ENCODE data around the gene GLOD4.
A peak's percentile ranks its signal among the peaks of the same experiment; 100 is the strongest.
"Not testable (repeated sequence)": the region's sequence is repeated elsewhere in the genome, so short reads cannot be mapped to it uniquely, and the experiment has no call there.

The GLOD4 gene, protein sequence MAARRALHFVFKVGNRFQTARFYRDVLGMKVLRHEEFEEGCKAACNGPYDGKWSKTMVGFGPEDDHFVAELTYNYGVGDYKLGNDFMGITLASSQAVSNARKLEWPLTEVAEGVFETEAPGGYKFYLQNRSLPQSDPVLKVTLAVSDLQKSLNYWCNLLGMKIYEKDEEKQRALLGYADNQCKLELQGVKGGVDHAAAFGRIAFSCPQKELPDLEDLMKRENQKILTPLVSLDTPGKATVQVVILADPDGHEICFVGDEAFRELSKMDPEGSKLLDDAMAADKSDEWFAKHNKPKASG

GRCh38 chr17:781805-782731, at the start of gene GLOD4, which contains the start of gene MRM3:
Gene GLOD4 (minus strand): TSS chr17:782280. CDS start chr17:782255, 25 bp downstream.
Gene MRM3 (plus strand): TSS chr17:782353. CDS start chr17:782379, 26 bp downstream.
- Mint-ChIP-seq H3K4me1 (peaks cover 16 to 23% of the 10 kb centered on the region in 2 donors), H3K27ac (peak within 1 kb of the TSS; percentile 99), H3K36me3 (peaks cover 24 to 34% of the 10 kb centered on the region in 2 donors), H3K4me3 (peak within 1 kb of the TSS; percentile 99 to 100), H3K27me3 (no peaks in the 10 kb centered on the region), H3K9me3 (no peaks in the 10 kb centered on the region)
- ATAC-seq (replicated peaks) (peak; percentile 97 to 98), DNase-seq (peak; percentile 92)

DNA sequence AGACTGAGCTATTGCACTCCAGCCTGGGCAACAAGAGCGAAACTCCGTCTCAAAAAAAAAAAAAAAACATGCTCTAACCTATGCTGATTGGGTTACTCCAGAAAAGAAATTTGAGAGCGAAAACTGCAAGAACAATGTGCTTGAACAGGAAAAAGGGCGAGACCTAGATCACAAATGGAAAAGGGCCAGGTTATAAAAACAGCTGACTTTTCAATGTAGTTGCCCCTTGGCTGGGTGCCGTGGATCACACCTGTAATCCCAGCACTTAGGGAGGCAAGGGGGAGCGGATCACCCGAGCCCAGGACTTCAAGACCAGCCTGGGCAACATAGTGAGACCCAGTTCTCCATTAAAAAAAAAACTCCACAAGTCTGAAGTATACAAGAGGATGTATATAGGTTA, 48.9 kb upstream of the GLOD4 start:
- no peak for ATAC-seq (replicated peaks)

DNA sequence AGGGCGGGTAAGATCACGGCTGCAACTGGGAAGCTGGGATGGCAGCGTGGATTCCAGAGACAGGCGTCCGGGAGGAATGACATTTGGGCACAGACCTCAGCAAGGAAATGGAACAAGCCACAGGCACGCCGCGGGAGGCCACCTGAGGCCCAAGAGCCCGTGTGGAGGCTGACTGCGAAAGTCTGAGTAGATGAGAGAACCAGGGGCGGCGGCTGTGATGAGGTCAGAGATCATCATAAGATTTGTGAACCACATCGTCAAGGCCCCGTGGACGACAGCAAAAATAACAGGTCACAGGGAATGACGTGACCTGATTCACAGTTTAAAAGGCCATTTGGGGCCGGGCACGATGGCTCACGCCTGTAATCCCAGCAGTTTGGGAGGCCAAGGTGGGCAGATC, 48.3 kb upstream of the GLOD4 start:
- DNase-seq (no peak), ATAC-seq (replicated peaks) (no peak)
- H3K9me3 Mint-ChIP-seq: peaks cover 3 to 5% of the 10 kb centered on the region in 2 donors
- H3K36me3 Mint-ChIP-seq: peaks cover 0 to 4% of the 10 kb centered on the region in 2 donors
- peaks cover 4 to 22% of the 10 kb centered on the region in 2 donors for H3K27me3 Mint-ChIP-seq
- H3K4me1 Mint-ChIP-seq: no peaks in the 10 kb centered on the region
- H3K27ac Mint-ChIP-seq: no peak overlapping the region
- H3K4me3 Mint-ChIP-seq: no peak overlapping the region

More for the DNA sequence above, 48.9 kb upstream of the GLOD4 start:
- no peak for DNase-seq
- H3K36me3 Mint-ChIP-seq: peaks cover 0 to 4% of the 10 kb centered on the region in 2 donors
- no peak overlapping the region for H3K4me3 Mint-ChIP-seq
- H3K27ac Mint-ChIP-seq: no peak overlapping the region
- H3K9me3 Mint-ChIP-seq: peaks cover 3 to 5% of the 10 kb centered on the region in 2 donors
- H3K27me3 Mint-ChIP-seq: peaks cover 4 to 22% of the 10 kb centered on the region in 2 donors
- H3K4me1 Mint-ChIP-seq: no peaks in the 10 kb centered on the region

GRCh38 chr17:829614-830013, 47.5 kb upstream of the GLOD4 start:
- ATAC-seq (replicated peaks); H3K9me3 Mint-ChIP-seq; H3K4me3 Mint-ChIP-seq; H3K27ac Mint-ChIP-seq; H3K36me3 Mint-ChIP-seq; DNase-seq; H3K4me1 Mint-ChIP-seq: not testable (repeated sequence)
- H3K27me3 Mint-ChIP-seq: peaks cover 4 to 22% of the 10 kb centered on the region in 2 donors

DNA sequence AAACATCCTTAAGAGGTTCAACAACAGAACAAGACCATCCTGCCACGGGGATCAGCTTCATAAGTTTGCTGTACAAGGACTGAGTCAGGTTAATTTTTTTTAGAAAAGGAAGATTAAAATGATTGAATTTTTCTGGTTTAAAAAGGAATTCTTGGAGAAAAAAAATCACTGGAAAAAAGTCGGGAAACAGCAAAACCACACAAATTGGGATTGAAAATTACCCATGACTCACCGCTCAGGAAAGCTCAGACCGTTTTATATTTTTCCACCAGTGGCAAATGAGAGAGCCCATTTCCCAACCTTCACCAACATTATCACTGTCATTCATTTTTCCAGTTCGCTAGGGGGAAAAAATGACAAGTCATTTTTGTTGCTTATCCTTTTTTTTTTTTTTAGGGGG, 46.7 kb upstream of the GLOD4 start:
- Mint-ChIP-seq H3K9me3 (peaks cover 3 to 5% of the 10 kb centered on the region in 2 donors), H3K36me3 (peaks cover 0 to 4% of the 10 kb centered on the region in 2 donors), H3K4me1 (peaks cover under 1% of the 10 kb centered on the region in 2 donors), H3K27me3 (peaks cover 4 to 20% of the 10 kb centered on the region in 2 donors), H3K4me3 (no peak overlapping the region), H3K27ac (no peak overlapping the region)
- DNase-seq (no peak), ATAC-seq (replicated peaks) (no peak)

DNA sequence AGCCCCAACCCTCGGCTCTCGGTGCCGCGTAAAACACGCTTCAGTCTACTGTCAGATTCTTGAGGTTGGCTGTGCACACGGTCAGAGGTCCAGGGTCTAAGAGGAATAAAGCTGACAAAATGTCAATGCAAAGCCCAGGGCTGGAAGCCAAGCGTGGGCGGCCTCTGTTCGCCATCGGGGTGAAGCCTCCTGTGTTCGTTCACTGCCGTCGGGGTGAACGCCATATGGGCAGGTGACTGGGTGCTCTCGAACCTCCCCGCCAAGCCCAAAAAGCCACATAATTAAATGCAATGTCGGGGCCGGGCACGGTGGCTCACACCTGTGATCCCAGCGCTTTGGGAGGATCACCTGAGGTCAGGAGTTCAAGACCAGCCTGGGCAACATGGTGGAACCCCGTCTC, 44.7 kb upstream of the GLOD4 start:
- Mint-ChIP-seq H3K9me3 (peaks cover 3 to 4% of the 10 kb centered on the region in 2 donors), H3K4me3 (no peak overlapping the region), H3K27ac (no peak overlapping the region), H3K27me3 (peaks cover 4 to 6% of the 10 kb centered on the region in 2 donors), H3K4me1 (peaks cover 4 to 5% of the 10 kb centered on the region in 2 donors), H3K36me3 (peaks cover 0 to 4% of the 10 kb centered on the region in 2 donors)
- no peak for DNase-seq
- ATAC-seq (replicated peaks): no peak

DNA sequence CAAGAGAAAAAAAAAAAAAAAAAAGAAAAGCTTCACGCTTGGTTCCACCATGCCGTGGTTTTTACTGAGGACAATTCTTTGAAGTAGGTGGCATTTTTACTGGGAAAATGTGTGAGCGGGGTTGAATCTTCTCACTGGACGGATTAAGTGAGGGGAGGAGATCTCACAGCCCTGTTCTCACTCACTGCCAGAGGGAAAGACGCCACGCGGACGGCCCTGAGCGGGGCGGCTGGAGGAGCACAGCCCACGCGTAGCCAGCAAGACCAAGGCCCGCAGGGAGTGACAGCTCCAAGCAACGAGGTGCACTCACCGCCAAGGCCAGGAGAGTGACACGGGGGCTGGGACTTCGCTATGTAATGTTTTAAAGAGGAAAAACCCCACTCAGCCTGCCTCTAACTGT, 43.1 kb upstream of the GLOD4 start:
- Mint-ChIP-seq H3K9me3 (peaks cover 3 to 4% of the 10 kb centered on the region in 2 donors), H3K27me3 (peaks cover 4% of the 10 kb centered on the region in 2 donors), H3K27ac (no peak overlapping the region), H3K4me1 (peaks cover 5 to 6% of the 10 kb centered on the region in 2 donors), H3K36me3 (peaks cover 0 to 3% of the 10 kb centered on the region in 2 donors), H3K4me3 (no peak overlapping the region)
- ATAC-seq (replicated peaks) (no peak), DNase-seq (no peak)

DNA sequence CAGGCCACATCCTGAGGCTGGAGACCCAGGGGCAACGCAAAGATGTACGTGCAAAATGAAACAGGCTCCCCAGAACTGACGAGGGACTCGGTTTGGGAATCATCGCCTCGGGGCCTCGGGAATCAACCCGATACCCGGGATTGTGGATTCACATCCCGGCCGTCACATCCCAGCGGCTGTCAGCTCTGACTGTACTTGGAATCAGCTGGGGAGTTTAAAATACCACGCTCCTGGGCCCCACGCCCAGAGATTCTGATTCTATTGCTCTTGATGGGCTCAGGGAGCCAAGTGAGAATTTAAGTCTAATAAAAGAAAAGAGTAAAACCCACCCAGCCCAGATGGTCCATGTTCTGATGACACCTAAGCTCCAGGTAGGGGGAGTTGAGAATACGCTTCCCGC, 42.3 kb upstream of the GLOD4 start:
- Mint-ChIP-seq H3K36me3 (no peaks in the 10 kb centered on the region), H3K4me3 (no peak overlapping the region), H3K27ac (no peak overlapping the region), H3K4me1 (peaks cover 5 to 8% of the 10 kb centered on the region in 2 donors), H3K27me3 (peaks cover 0 to under 1% of the 10 kb centered on the region in 2 donors), H3K9me3 (peaks cover 0 to under 1% of the 10 kb centered on the region in 2 donors)
- no peak for ATAC-seq (replicated peaks)
- DNase-seq: no peak

DNA sequence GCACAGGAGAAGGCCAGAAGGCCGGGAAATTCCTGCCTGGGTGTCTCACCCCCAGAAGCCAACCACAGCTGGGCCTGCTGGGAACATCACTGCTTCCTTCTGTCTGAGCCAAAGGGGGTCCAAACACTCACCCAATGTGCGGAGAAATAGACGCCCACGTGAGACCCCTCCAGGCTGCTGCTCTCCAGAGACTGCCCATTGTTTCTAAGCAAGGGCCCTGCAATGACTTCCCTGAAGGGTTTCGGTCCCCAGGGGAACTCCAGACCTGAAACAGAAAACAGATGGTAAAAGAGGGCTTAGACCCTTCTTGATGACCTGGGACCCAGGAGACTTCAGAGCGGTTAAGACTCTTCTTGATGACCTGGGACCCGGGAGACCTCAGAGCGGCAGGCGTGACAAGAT, 41.4 kb upstream of the GLOD4 start:
- ATAC-seq (replicated peaks): peak; percentile 80 to 90
- Mint-ChIP-seq H3K4me3 (peak overlapping the region in 1 of 2 donors; percentile 44), H3K36me3 (no peaks in the 10 kb centered on the region), H3K4me1 (peaks cover 5 to 8% of the 10 kb centered on the region in 2 donors), H3K9me3 (no peaks in the 10 kb centered on the region), H3K27me3 (no peaks in the 10 kb centered on the region), H3K27ac (peak overlapping the region; percentile 80)
- peak; percentile 37 for DNase-seq

GRCh38 chr17:819251-819650, 37.2 kb upstream of the GLOD4 start:
- no peak for DNase-seq
- Mint-ChIP-seq H3K27ac (no peak overlapping the region), H3K36me3 (no peaks in the 10 kb centered on the region), H3K9me3 (no peaks in the 10 kb centered on the region), H3K4me1 (peaks cover 5 to 8% of the 10 kb centered on the region in 2 donors), H3K4me3 (no peak overlapping the region), H3K27me3 (no peaks in the 10 kb centered on the region)
- no peak for ATAC-seq (replicated peaks)

- H3K4me1 Mint-ChIP-seq: no peaks in the 10 kb centered on the region
- DNase-seq (no peak), ATAC-seq (replicated peaks) (no peak)
- no peaks in the 10 kb centered on the region for H3K36me3 Mint-ChIP-seq
- H3K9me3 Mint-ChIP-seq: no peaks in the 10 kb centered on the region
- no peak overlapping the region for H3K4me3 Mint-ChIP-seq
- peaks cover 3 to 11% of the 10 kb centered on the region in 2 donors for H3K27me3 Mint-ChIP-seq
- H3K27ac Mint-ChIP-seq: no peak overlapping the region
Observed at GRCh38 chr17:814371-814770, 32.3 kb upstream of the GLOD4 start.

- Mint-ChIP-seq H3K27ac (no peak overlapping the region), H3K36me3 (no peaks in the 10 kb centered on the region), H3K4me3 (no peak overlapping the region), H3K4me1 (no peaks in the 10 kb centered on the region), H3K9me3 (no peaks in the 10 kb centered on the region), H3K27me3 (peaks cover 7 to 14% of the 10 kb centered on the region in 2 donors)
- DNase-seq (no peak), ATAC-seq (replicated peaks) (no peak)
Observed at GRCh38 chr17:812638-813204, 30.6 kb upstream of the GLOD4 start.

- no peaks in the 10 kb centered on the region for H3K4me1 Mint-ChIP-seq
- H3K9me3 Mint-ChIP-seq: no peaks in the 10 kb centered on the region
- no peak overlapping the region for H3K4me3 Mint-ChIP-seq
- DNase-seq (no peak), ATAC-seq (replicated peaks) (peak in 1 of 2 donors; percentile 27)
- H3K27ac Mint-ChIP-seq: no peak overlapping the region
- H3K36me3 Mint-ChIP-seq: no peaks in the 10 kb centered on the region
- H3K27me3 Mint-ChIP-seq: peaks cover 14% of the 10 kb centered on the region in 2 donors
Observed at GRCh38 chr17:811051-811784, 29.1 kb upstream of the GLOD4 start.
